HT1080 (cell line): ENCODE measurements around the gene ZNHIT1. TPM values are rescaled to one million over a fixed set of nuclear protein-coding genes. Genes with fewer than 3 reads are reported as not detected.
"Not testable (repeated sequence)": the region's sequence is repeated elsewhere in the genome, so short reads cannot be mapped to it uniquely, and the experiment has no call there.

ENCODE experiments used
- DNase-seq: peaks from one replicate; pipeline ENCODE4 v3.0.0-alpha.2; 2015; ENCODE audit warnings: low read depth
- total RNA-seq: library from RNA; depleted of rRNA; stranded (reverse); fragments of >200 nt; shearing (Covaris generic); gene quantifications from 2 replicates; pipeline ENCODE4 v1.2.3, GENCODE V29; 2014

The ZNHIT1 gene
- total RNA-seq, 1 experiment from 2014 or later, result 148 TPM

- no peak for DNase-seq
Observed at GRCh38 chr7:101186844-101187428, 31.0 kb upstream of the ZNHIT1 start.

- DNase-seq, result no peak
Observed at GRCh38 chr7:101189109-101189508, 28.9 kb upstream of the ZNHIT1 start.

- DNase-seq, result no peak
Observed at GRCh38 chr7:101195884-101196283, 22.1 kb upstream of the ZNHIT1 start.

GRCh38 chr7:101197991-101198390 lies 20.0 kb upstream of the ZNHIT1 start:
- DNase-seq, result no peak

GRCh38 chr7:101198476-101198875 lies 19.5 kb upstream of the ZNHIT1 start:
- no peak for DNase-seq

- DNase-seq, result not testable (repeated sequence)
Observed at GRCh38 chr7:101199522-101199921, 18.4 kb upstream of the ZNHIT1 start.

- DNase-seq, result no peak
Observed at GRCh38 chr7:101200504-101200861, 17.5 kb upstream of the ZNHIT1 start.

GRCh38 chr7:101200862-101201599 lies 16.9 kb upstream of the ZNHIT1 start, which contains the start of gene MOGAT3:
MOGAT3 (minus strand) TSS chr7:101201036; CDS start chr7:101200854, 182 bp downstream.
- DNase-seq, result no peak

GRCh38 chr7:101201695-101202602 lies 16.0 kb upstream of the ZNHIT1 start:
- DNase-seq, result no peak

- no peak for DNase-seq
Observed at GRCh38 chr7:101202603-101202918, 15.4 kb upstream of the ZNHIT1 start.

GRCh38 chr7:101203740-101204738 lies 13.9 kb upstream of the ZNHIT1 start:
- not testable (repeated sequence) for DNase-seq

- no peak for DNase-seq
Observed at GRCh38 chr7:101205901-101206664, 11.9 kb upstream of the ZNHIT1 start.

GRCh38 chr7:101206665-101207042 lies 11.3 kb upstream of the ZNHIT1 start:
- no peak for DNase-seq

GRCh38 chr7:101207459-101207858 lies 10.5 kb upstream of the ZNHIT1 start:
- no peak for DNase-seq

GRCh38 chr7:101208794-101209193 lies 9.2 kb upstream of the ZNHIT1 start:
- no peak for DNase-seq

GRCh38 chr7:101210143-101210542 lies 7.8 kb upstream of the ZNHIT1 start:
- no peak for DNase-seq

GRCh38 chr7:101211501-101211900 lies 6.5 kb upstream of the ZNHIT1 start:
- DNase-seq, result no peak

- DNase-seq, result no peak
Observed at GRCh38 chr7:101212014-101212413, 6.0 kb upstream of the ZNHIT1 start.

GRCh38 chr7:101216001-101216859 lies 1.7 kb upstream of the ZNHIT1 start:
- no peak for DNase-seq
